ENCODE measurements around the gene GPC6. TPM values are rescaled to one million over a fixed set of nuclear protein-coding genes. Genes with fewer than 3 reads are reported as not detected.

GPC6 gene
- total and polyA plus RNA-seq, 2 experiments from 2014 or later, result 14.4 to 20.8 TPM

- no peaks in the 10 kb centered on the region for H3K79me2 ChIP-seq (ENCODE audit: insufficient read depth)
- no peaks in the 10 kb centered on the region for H3K27me3 ChIP-seq (replicated peaks; ENCODE audit: insufficient read depth)
- no peaks in the 10 kb centered on the region; the same call in 1 of the 2 replicates for H3K9me2 ChIP-seq (ENCODE audit: insufficient read depth)
- no peak overlapping the region for H3K9ac ChIP-seq
- no peak overlapping the region for H3K4me2 ChIP-seq (ENCODE audit: unreplicated experiment)
- H3K4me3 ChIP-seq, result no peak overlapping the region
- H3K9me3 ChIP-seq (ENCODE audit: low read depth), result no peaks in the 10 kb centered on the region
- no peak overlapping the region for H2AFZ ChIP-seq
- DNase-seq, result no peak
- H3K36me3 ChIP-seq (ENCODE audit: low read depth), result no peaks in the 10 kb centered on the region
- TF ChIP-seq EZH2 (IDR thresholded peaks at IDR 0.05; ENCODE audit: insufficient read depth, poor library complexity, severe bottlenecking) (no peak), EZH2phosphoT487 (IDR thresholded peaks at IDR 0.05; ENCODE audit: insufficient read depth, low read depth) (no peak)
- in situ Hi-C loops (cut with MboI), result no loop called here
- H3F3A ChIP-seq (ENCODE audit: insufficient read depth), result peaks cover 17% of the 10 kb centered on the region; the same call in 1 of the 2 replicates
- WGBS, 2 experiments (ENCODE audit: low coverage in 1 of 2, low lambda C conversion rate in 2 of 2, missing lambda C conversion rate in 2 of 2), result 63% methylated on average over 1 of the region's 1 CpG
- peaks cover 18% of the 10 kb centered on the region for H3K4me1 ChIP-seq (ENCODE audit: insufficient read depth)
- no peaks in the 10 kb centered on the region for H4K20me1 ChIP-seq (ENCODE audit: insufficient read depth)
- H3K27ac ChIP-seq, result no peak overlapping the region
Measured at GRCh38 chr13:93708308-93709075, 481.9 kb downstream of the GPC6 start.

- Histone ChIP-seq H3K4me2 (ENCODE audit: unreplicated experiment) (peak overlapping the region; percentile 43), H3K27me3 (replicated peaks; ENCODE audit: insufficient read depth) (no peaks in the 10 kb centered on the region), H3K9ac (no peak overlapping the region), H2AFZ (peak overlapping the region; percentile 55), H3F3A (ENCODE audit: insufficient read depth) (peaks cover 24% of the 10 kb centered on the region), H3K9me3 (ENCODE audit: low read depth) (no peaks in the 10 kb centered on the region), H3K27ac (no peak overlapping the region), H3K36me3 (ENCODE audit: low read depth) (no peaks in the 10 kb centered on the region), H3K9me2 (ENCODE audit: insufficient read depth) (no peaks in the 10 kb centered on the region; the same call in 1 of the 2 replicates), H3K79me2 (ENCODE audit: insufficient read depth) (no peaks in the 10 kb centered on the region), H4K20me1 (ENCODE audit: insufficient read depth) (no peaks in the 10 kb centered on the region), H3K4me1 (ENCODE audit: insufficient read depth) (peaks cover 18% of the 10 kb centered on the region), H3K4me3 (peak overlapping the region; percentile 13; the same call in 1 of the 2 replicates)
- DNase-seq, result no peak
- in situ Hi-C loops (cut with MboI), result no loop called here
- no peak for TF ChIP-seq EZH2phosphoT487 (IDR thresholded peaks at IDR 0.05; ENCODE audit: insufficient read depth, low read depth)
- TF ChIP-seq EZH2 (IDR thresholded peaks at IDR 0.05; ENCODE audit: insufficient read depth, poor library complexity, severe bottlenecking), result no peak
- 0 to 5% methylated on average over 1 of the region's 1 CpG for WGBS, 2 experiments (ENCODE audit: low coverage in 1 of 2, low lambda C conversion rate in 2 of 2, missing lambda C conversion rate in 2 of 2)
Measured at GRCh38 chr13:93709506-93710244, 483.1 kb downstream of the GPC6 start.

- Histone ChIP-seq H3K4me3 (no peak overlapping the region), H3K79me2 (ENCODE audit: insufficient read depth) (no peaks in the 10 kb centered on the region), H3K27me3 (replicated peaks; ENCODE audit: insufficient read depth) (no peaks in the 10 kb centered on the region), H3K4me1 (ENCODE audit: insufficient read depth) (peaks cover 16% of the 10 kb centered on the region), H2AFZ (no peak overlapping the region), H3F3A (ENCODE audit: insufficient read depth) (peaks cover 18% of the 10 kb centered on the region), H3K27ac (no peak overlapping the region), H3K9me3 (ENCODE audit: low read depth) (no peaks in the 10 kb centered on the region), H3K36me3 (ENCODE audit: low read depth) (no peaks in the 10 kb centered on the region), H4K20me1 (ENCODE audit: insufficient read depth) (no peaks in the 10 kb centered on the region), H3K9ac (no peak overlapping the region), H3K4me2 (ENCODE audit: unreplicated experiment) (no peak overlapping the region), H3K9me2 (ENCODE audit: insufficient read depth) (no peaks in the 10 kb centered on the region; the same call in 1 of the 2 replicates)
- TF ChIP-seq EZH2phosphoT487 (IDR thresholded peaks at IDR 0.05; ENCODE audit: insufficient read depth, low read depth), result no peak
- no peak for TF ChIP-seq EZH2 (IDR thresholded peaks at IDR 0.05; ENCODE audit: insufficient read depth, poor library complexity, severe bottlenecking)
- in situ Hi-C loops (cut with MboI), result no loop called here
- DNase-seq, result peak; percentile 30
Measured at GRCh38 chr13:93714171-93714570, 487.6 kb downstream of the GPC6 start.

GRCh38 chr13:93715866-93716265 lies 489.3 kb downstream of the GPC6 start:
- Histone ChIP-seq H3K36me3 (ENCODE audit: low read depth) (no peaks in the 10 kb centered on the region), H4K20me1 (ENCODE audit: insufficient read depth) (no peaks in the 10 kb centered on the region), H3K27me3 (replicated peaks; ENCODE audit: insufficient read depth) (no peaks in the 10 kb centered on the region), H3K4me1 (ENCODE audit: insufficient read depth) (0 out of 2 replicates have a peak, but pooled peaks cover 6% of the 10 kb centered on the region), H3K79me2 (ENCODE audit: insufficient read depth) (no peaks in the 10 kb centered on the region), H3K4me2 (ENCODE audit: unreplicated experiment) (no peak overlapping the region), H3F3A (ENCODE audit: insufficient read depth) (peaks cover 7% of the 10 kb centered on the region), H3K9me3 (ENCODE audit: low read depth) (no peaks in the 10 kb centered on the region), H2AFZ (no peak overlapping the region), H3K9ac (no peak overlapping the region), H3K27ac (no peak overlapping the region), H3K4me3 (no peak overlapping the region), H3K9me2 (ENCODE audit: insufficient read depth) (no peaks in the 10 kb centered on the region; the same call in 1 of the 2 replicates)
- no peak for TF ChIP-seq EZH2 (IDR thresholded peaks at IDR 0.05; ENCODE audit: insufficient read depth, poor library complexity, severe bottlenecking)
- 88 to 93% methylated on average over 4 of the region's 4 CpGs for WGBS, 2 experiments (ENCODE audit: low coverage in 1 of 2, low lambda C conversion rate in 2 of 2, missing lambda C conversion rate in 2 of 2)
- no peak for DNase-seq
- in situ Hi-C loops (cut with MboI), result no loop called here

Measured in GM23248 (cell line).